ENCODE results near the gene CFAP45. TPM values are rescaled to one million over a fixed set of nuclear protein-coding genes. Genes with fewer than 3 reads are reported as not detected.
A peak's percentile ranks its signal among the peaks of the same experiment; 100 is the strongest.

Gene CFAP45
- total RNA-seq, 5 donors from 2014 or later (not counting 1 experiment from before 2014, with no cell fraction given), result 1.2 to 4.7 (median 1.5) TPM

GRCh38 chr1:159937054-159937750 lies 37.2 kb upstream of the CFAP45 start:
- Histone ChIP-seq H3K36me3 (ENCODE audit: control insufficient read depth in 2 of 2, extremely low read depth in 1 of 2, insufficient read depth in 1 of 2, low read length in 1 of 2) (no peaks in the 10 kb centered on the region), H3K27me3 (replicated peaks in 1 of 2; ENCODE audit: control insufficient read depth in 2 of 2, extremely low read depth in 1 of 2, insufficient read depth in 2 of 2, low read length in 1 of 2) (peaks cover 0 to 47% of the 10 kb centered on the region in 2 experiments), H3K27ac (ENCODE audit: low read length) (no peak overlapping the region), H3K4me1 (ENCODE audit: control insufficient read depth in 1 of 2, extremely low read depth in 1 of 2, insufficient read depth in 2 of 2, low read length in 2 of 2) (peaks cover 4 to 17% of the 10 kb centered on the region in 2 experiments), H3K9me3 (no peaks in the 10 kb centered on the region), H3K4me3 (ENCODE audit: control insufficient read depth in 1 of 2, extremely low read depth in 1 of 2, low read length in 1 of 2) (no peak overlapping the region)
- Mint-ChIP-seq H3K9me3 (no peaks in the 10 kb centered on the region), H3K4me1 (peaks cover 0 to 12% (median 8%) of the 10 kb centered on the region in 3 donors), H3K27me3 (peaks cover 4 to 10% of the 10 kb centered on the region in 2 donors), H3K4me3 (no peak overlapping the region), H3K27ac (no peak overlapping the region), H3K36me3 (no peaks in the 10 kb centered on the region)
- DNase-seq (no peak), ATAC-seq (replicated peaks in 1 of 4) (no peak)
- ChIA-PET CTCF (interaction anchor here (1.1 to 1.7 kb wide), 3 partner anchors 44 to 70 kb away, joined by 3 to 4 read pairs (median 3); no protein-coding TSS in a partner anchor), POLR2A (interaction anchor here in 1 of 2 donors (1.1 kb wide), 1 partner anchor 66 kb away, joined by 3 read pairs; no protein-coding TSS in a partner anchor)
- WGBS (ENCODE audit: insufficient coverage), result 60% methylated on average over 1 of the region's 4 CpGs

- WGBS (ENCODE audit: insufficient coverage), result 34% methylated on average over 16 of the region's 16 CpGs
- H3K27me3 ChIP-seq (replicated peaks in 1 of 2; ENCODE audit: control insufficient read depth in 2 of 2, extremely low read depth in 1 of 2, insufficient read depth in 2 of 2, low read length in 1 of 2), result peaks cover 0 to 43% of the 10 kb centered on the region in 2 experiments
- Mint-ChIP-seq H3K36me3 (no peaks in the 10 kb centered on the region), H3K4me3 (no peak overlapping the region), H3K27ac (no peak overlapping the region), H3K27me3 (peaks cover 4 to 5% of the 10 kb centered on the region in 2 donors), H3K4me1 (peaks cover 0 to 12% (median 8%) of the 10 kb centered on the region in 3 donors), H3K9me3 (no peaks in the 10 kb centered on the region)
- ChIA-PET POLR2A (interaction anchor here in 1 of 2 donors (1.1 kb wide), 1 partner anchor 67 kb away, joined by 3 read pairs; no protein-coding TSS in a partner anchor), CTCF (interaction anchor here (0.9 to 2.1 kb wide), 6 partner anchors 36 to 72 kb away, joined by 3 to 5 read pairs (median 3); partner anchors contain the start of gene CFAP45 (in 1 of the 2))
- DNase-seq (peak; percentile 29 to 88 (median 72)), ATAC-seq (replicated peaks in 1 of 4) (peak; percentile 77 to 85 (median 84))
- H3K4me3 ChIP-seq (ENCODE audit: control insufficient read depth in 1 of 2, extremely low read depth in 1 of 2, low read length in 1 of 2), result no peak overlapping the region
- no peak overlapping the region for H3K27ac ChIP-seq (ENCODE audit: low read length)
- H3K9me3 ChIP-seq, result no peaks in the 10 kb centered on the region
- H3K4me1 ChIP-seq (ENCODE audit: control insufficient read depth in 1 of 2, extremely low read depth in 1 of 2, insufficient read depth in 2 of 2, low read length in 2 of 2), result peaks cover 4 to 17% of the 10 kb centered on the region in 2 experiments
- H3K36me3 ChIP-seq (ENCODE audit: control insufficient read depth in 2 of 2, extremely low read depth in 1 of 2, insufficient read depth in 1 of 2, low read length in 1 of 2), result no peaks in the 10 kb centered on the region
Measured at GRCh38 chr1:159936273-159936904, 36.4 kb upstream of the CFAP45 start.

- 100% methylated on average over 1 of the region's 4 CpGs for WGBS (ENCODE audit: insufficient coverage)
- CTCF ChIA-PET, result interaction anchor here (0.5 to 2.1 kb wide), 7 partner anchors 12 to 327 kb away, joined by 3 to 5 read pairs (median 3); partner anchors contain the start of gene CFAP45 (in 1 of the 2)
Measured at GRCh38 chr1:159935719-159936272, 35.8 kb upstream of the CFAP45 start.

GRCh38 chr1:159935305-159935704 lies 35.3 kb upstream of the CFAP45 start:
- CTCF ChIA-PET, result interaction anchor here (0.5 to 2.1 kb wide), 4 partner anchors 12 to 327 kb away, joined by 3 to 5 read pairs (median 4); no protein-coding TSS in a partner anchor
- H3K27ac Mint-ChIP-seq, result no peak overlapping the region
- H3K36me3 ChIP-seq (ENCODE audit: control insufficient read depth in 2 of 2, extremely low read depth in 1 of 2, insufficient read depth in 1 of 2, low read length in 1 of 2), result no peaks in the 10 kb centered on the region
- H3K4me3 ChIP-seq (ENCODE audit: control insufficient read depth in 1 of 2, extremely low read depth in 1 of 2, low read length in 1 of 2), result no peak overlapping the region
- ATAC-seq (replicated peaks in 1 of 4) (no peak), DNase-seq (no peak)
- peaks cover 4 to 17% of the 10 kb centered on the region in 2 experiments for H3K4me1 ChIP-seq (ENCODE audit: control insufficient read depth in 1 of 2, extremely low read depth in 1 of 2, insufficient read depth in 2 of 2, low read length in 2 of 2)
- peaks cover 0 to 12% (median 8%) of the 10 kb centered on the region in 3 donors for H3K4me1 Mint-ChIP-seq
- peaks cover 4 to 5% of the 10 kb centered on the region in 2 donors for H3K27me3 Mint-ChIP-seq
- POLR2A ChIA-PET, result interaction anchor here in 1 of 2 donors (1.5 kb wide), 1 partner anchor 10 kb away, joined by 4 read pairs; the partner anchor contains the start of gene TAGLN2
- 89% methylated on average over 9 of the region's 11 CpGs for WGBS (ENCODE audit: insufficient coverage)
- H3K9me3 Mint-ChIP-seq, result no peaks in the 10 kb centered on the region
- H3K27ac ChIP-seq (ENCODE audit: low read length), result no peak overlapping the region
- H3K9me3 ChIP-seq, result no peaks in the 10 kb centered on the region
- peaks cover 0 to 38% of the 10 kb centered on the region in 2 experiments for H3K27me3 ChIP-seq (replicated peaks in 1 of 2; ENCODE audit: control insufficient read depth in 2 of 2, extremely low read depth in 1 of 2, insufficient read depth in 2 of 2, low read length in 1 of 2)
- H3K4me3 Mint-ChIP-seq, result no peak overlapping the region
- H3K36me3 Mint-ChIP-seq, result no peaks in the 10 kb centered on the region

More at GRCh38 chr1:159935719-159936272, 35.8 kb upstream of the CFAP45 start:
- Histone ChIP-seq H3K27me3 (replicated peaks in 1 of 2; ENCODE audit: control insufficient read depth in 2 of 2, extremely low read depth in 1 of 2, insufficient read depth in 2 of 2, low read length in 1 of 2) (peaks cover 0 to 38% of the 10 kb centered on the region in 2 experiments), H3K9me3 (no peaks in the 10 kb centered on the region), H3K27ac (ENCODE audit: low read length) (no peak overlapping the region), H3K4me3 (ENCODE audit: control insufficient read depth in 1 of 2, extremely low read depth in 1 of 2, low read length in 1 of 2) (no peak overlapping the region), H3K4me1 (ENCODE audit: control insufficient read depth in 1 of 2, extremely low read depth in 1 of 2, insufficient read depth in 2 of 2, low read length in 2 of 2) (peaks cover 4 to 17% of the 10 kb centered on the region in 2 experiments), H3K36me3 (ENCODE audit: control insufficient read depth in 2 of 2, extremely low read depth in 1 of 2, insufficient read depth in 1 of 2, low read length in 1 of 2) (no peaks in the 10 kb centered on the region)
- Mint-ChIP-seq H3K4me1 (peaks cover 0 to 12% (median 8%) of the 10 kb centered on the region in 3 donors), H3K27me3 (peaks cover 4 to 5% of the 10 kb centered on the region in 2 donors), H3K9me3 (no peaks in the 10 kb centered on the region), H3K4me3 (no peak overlapping the region), H3K27ac (no peak overlapping the region), H3K36me3 (no peaks in the 10 kb centered on the region)
- POLR2A ChIA-PET, result interaction anchor here in 1 of 2 donors (1.5 kb wide), 1 partner anchor 11 kb away, joined by 4 read pairs; the partner anchor contains the start of gene TAGLN2
- ATAC-seq (replicated peaks in 1 of 4) (peak in 1 of 4 experiments; percentile 7), DNase-seq (no peak)

- peaks cover 4 to 17% of the 10 kb centered on the region in 2 experiments for H3K4me1 ChIP-seq (ENCODE audit: control insufficient read depth in 1 of 2, extremely low read depth in 1 of 2, insufficient read depth in 2 of 2, low read length in 2 of 2)
- DNase-seq, result no peak
- CTCF ChIA-PET, result interaction anchor here (0.7 to 2.1 kb wide), 4 partner anchors 11 to 72 kb away, joined by 3 to 5 read pairs (median 3); no protein-coding TSS in a partner anchor
- no peak for ATAC-seq (replicated peaks in 1 of 4)
- H3K27me3 ChIP-seq (replicated peaks in 1 of 2; ENCODE audit: control insufficient read depth in 2 of 2, extremely low read depth in 1 of 2, insufficient read depth in 2 of 2, low read length in 1 of 2), result peaks cover 0 to 38% of the 10 kb centered on the region in 2 experiments
- Mint-ChIP-seq H3K4me3 (no peak overlapping the region), H3K36me3 (no peaks in the 10 kb centered on the region), H3K4me1 (peaks cover 0 to 12% (median 8%) of the 10 kb centered on the region in 3 donors), H3K27ac (no peak overlapping the region), H3K27me3 (peaks cover 4 to 5% of the 10 kb centered on the region in 2 donors), H3K9me3 (no peaks in the 10 kb centered on the region)
- no peaks in the 10 kb centered on the region for H3K36me3 ChIP-seq (ENCODE audit: control insufficient read depth in 2 of 2, extremely low read depth in 1 of 2, insufficient read depth in 1 of 2, low read length in 1 of 2)
- POLR2A ChIA-PET, result interaction anchor here in 1 of 2 donors (1.5 kb wide), 1 partner anchor 9 kb away, joined by 4 read pairs; the partner anchor contains the start of gene TAGLN2
- H3K4me3 ChIP-seq (ENCODE audit: control insufficient read depth in 1 of 2, extremely low read depth in 1 of 2, low read length in 1 of 2), result no peak overlapping the region
- no peak overlapping the region for H3K27ac ChIP-seq (ENCODE audit: low read length)
- no peaks in the 10 kb centered on the region for H3K9me3 ChIP-seq
- 100% methylated on average over 2 of the region's 14 CpGs for WGBS (ENCODE audit: insufficient coverage)
Measured at GRCh38 chr1:159934136-159935039, 34.4 kb upstream of the CFAP45 start.

Data from T-cell (primary cell).